AG09319 (cell line): ENCODE results near the gene DMD.
"Not testable (repeated sequence)": the region's sequence is repeated elsewhere in the genome, so short reads cannot be mapped to it uniquely, and the experiment has no call there.

Experiments used
- DNase-seq: peaks from one replicate; pipeline ENCODE4 v3.0.0-alpha.2; 2010; ENCODE audit warnings: low read depth; ENCODE audit errors: extremely low read depth
- CTCF ChIP-seq: IDR thresholded peaks from 2 replicates; pipeline ENCODE4 v1.5.1; 2011; ENCODE audit warnings: low read depth, mild to moderate bottlenecking, inconsistent platforms, low read length, moderate library complexity

The DMD gene

GRCh38 chrX:33087411-33087810 is 123.9 kb downstream of the DMD start:
- no peak for TF ChIP-seq CTCF
- no peak for DNase-seq

- no peak for TF ChIP-seq CTCF
These were observed 124.5 kb downstream of the DMD start for GRCh38 chrX:33086886-33087285.

GRCh38 chrX:33082371-33082770 is 129.0 kb downstream of the DMD start:
- TF ChIP-seq CTCF, result no peak
- no peak for DNase-seq

More at GRCh38 chrX:33086886-33087285, 124.5 kb downstream of the DMD start:
- DNase-seq, result no peak

GRCh38 chrX:33078273-33078672 is 133.1 kb downstream of the DMD start:
- no peak for DNase-seq
- TF ChIP-seq CTCF, result no peak

GRCh38 chrX:33073660-33074059 is 137.7 kb downstream of the DMD start:
- not testable (repeated sequence) for DNase-seq

- DNase-seq, result no peak
- no peak for TF ChIP-seq CTCF
These were observed 145.9 kb downstream of the DMD start for GRCh38 chrX:33065415-33065814.

GRCh38 chrX:33062041-33062440 is 149.3 kb downstream of the DMD start:
- no peak for DNase-seq
- TF ChIP-seq CTCF, result no peak

GRCh38 chrX:33053001-33053400 is 158.3 kb downstream of the DMD start:
- DNase-seq, result no peak
- no peak for TF ChIP-seq CTCF
